ENCODE data around the gene LYZL6.
A peak's percentile ranks its signal among the peaks of the same experiment; 100 is the strongest.

The LYZL6 gene, protein sequence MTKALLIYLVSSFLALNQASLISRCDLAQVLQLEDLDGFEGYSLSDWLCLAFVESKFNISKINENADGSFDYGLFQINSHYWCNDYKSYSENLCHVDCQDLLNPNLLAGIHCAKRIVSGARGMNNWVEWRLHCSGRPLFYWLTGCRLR

GRCh38 chr17:35943537-35943936 is at the start of gene LYZL6:
LYZL6 (minus strand) TSS chr17:35943713; CDS start chr17:35939356, 4,357 bp downstream.
- intact Hi-C loops (cut with DNase I), result no loop called here
- DNase-seq, result no peak

GRCh38 chr17:35991075-35991474 is 47.6 kb upstream of the LYZL6 start:
- intact Hi-C loops (cut with DNase I), result no loop called here
- no peak for DNase-seq

DNA sequence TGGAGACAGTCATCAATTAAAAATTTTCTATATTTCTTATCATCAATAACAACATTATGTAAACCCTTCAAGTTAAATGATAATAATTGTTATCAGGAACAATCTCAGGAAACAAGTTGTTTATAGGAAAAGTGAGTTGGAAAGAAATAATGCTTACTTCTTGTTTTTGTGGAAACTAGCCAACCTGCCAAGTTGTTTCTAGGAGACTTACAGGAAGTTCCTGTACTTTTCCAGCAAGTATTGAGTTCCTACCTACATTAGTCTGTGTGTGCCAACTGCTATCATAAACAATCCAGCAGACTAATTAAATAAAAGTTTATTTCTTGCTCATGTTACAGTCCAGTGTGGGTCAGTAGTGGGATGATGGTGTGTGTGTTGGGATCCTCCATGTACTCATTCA is 44.7 kb upstream of the LYZL6 start:
- no peak for DNase-seq
- intact Hi-C loops (cut with DNase I), result no loop called here

DNA sequence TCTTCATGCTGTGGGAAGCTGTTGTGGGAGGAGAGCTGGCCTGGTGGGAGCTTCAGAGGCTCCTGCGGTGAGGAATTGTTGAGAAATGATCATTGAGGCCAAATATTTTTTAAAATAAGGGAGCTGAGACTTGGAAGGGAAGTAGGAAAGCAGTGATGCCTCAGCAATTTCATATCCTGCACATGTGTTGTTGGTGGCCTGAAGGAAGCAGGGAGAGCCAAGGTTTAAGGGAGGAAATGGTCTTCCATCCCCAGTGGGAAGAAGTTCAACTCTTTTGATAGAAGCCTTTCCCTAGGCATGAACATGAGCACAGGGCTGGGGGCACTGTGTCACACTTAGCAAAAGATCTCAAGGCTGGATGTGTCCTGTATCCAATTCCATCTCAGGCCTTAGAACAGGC is 43.1 kb upstream of the LYZL6 start, which contains the start of gene CCL14:
CCL14 (minus strand) TSS at position 87 of the 400 bp plus-strand sequence; CDS start at position 7, 80 bp downstream.
- intact Hi-C loops (cut with DNase I), result no loop called here
- no peak for DNase-seq

GRCh38 chr17:35984140-35984539 is 40.6 kb upstream of the LYZL6 start:
- DNase-seq, result no peak
- intact Hi-C loops (cut with DNase I), result no loop called here

GRCh38 chr17:35982409-35983191 is 39.1 kb upstream of the LYZL6 start:
- DNase-seq, result no peak
- intact Hi-C loops (cut with DNase I), result no loop called here

GRCh38 chr17:35981908-35982330 is 38.4 kb upstream of the LYZL6 start:
- intact Hi-C loops (cut with DNase I), result no loop called here
- DNase-seq, result no peak

DNA sequence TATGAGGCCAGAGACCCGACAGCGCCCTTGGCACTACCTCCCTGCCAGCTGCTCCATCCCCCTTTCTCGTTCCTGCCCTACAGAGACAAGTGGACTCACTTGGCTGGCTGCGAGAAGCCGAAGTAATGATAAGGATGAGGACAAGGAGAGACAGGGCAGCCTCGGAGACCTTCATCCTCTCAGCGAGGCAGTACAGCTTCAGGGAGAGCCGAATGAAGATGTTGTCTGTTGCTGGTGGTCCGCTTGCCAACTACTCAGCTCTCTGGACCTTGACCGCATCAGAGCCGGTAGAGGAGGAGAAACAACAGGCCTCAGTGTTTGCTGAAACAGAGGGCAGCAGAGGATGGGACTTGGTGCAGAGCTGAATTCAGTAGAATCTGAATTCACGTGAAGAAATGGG is 37.7 kb upstream of the LYZL6 start, which contains the start of gene CCL16:
CCL16 (minus strand) TSS at position 252 of the 400 bp plus-strand sequence; CDS start at position 175, 77 bp downstream.
- intact Hi-C loops (cut with DNase I), result no loop called here
- no peak for DNase-seq

DNA sequence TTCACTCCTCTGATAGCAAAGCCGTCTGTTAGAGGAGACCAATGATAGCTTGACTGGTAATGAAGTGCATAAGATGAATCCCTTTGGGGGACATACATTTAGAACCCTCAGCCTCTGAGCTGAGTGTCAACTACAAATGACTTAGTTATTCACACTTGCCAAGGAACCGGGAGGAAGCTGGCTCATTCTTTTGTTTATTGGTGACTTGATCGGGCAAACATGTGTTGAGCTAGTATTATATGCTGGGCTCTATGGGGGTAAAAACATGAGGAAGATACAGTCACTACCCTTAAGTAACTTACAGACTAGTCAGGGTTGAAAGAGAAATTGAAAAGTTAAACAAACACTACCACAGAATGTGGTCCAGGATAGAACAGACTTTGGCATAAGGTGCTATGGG is 34.8 kb upstream of the LYZL6 start:
- intact Hi-C loops (cut with DNase I), result loop anchor here (10.0 kb wide), 2 partner anchors 56 to 506 kb away; partner anchors contain the start of gene ZNHIT3
- DNase-seq, result no peak

GRCh38 chr17:35977509-35977908 is 34.0 kb upstream of the LYZL6 start:
- intact Hi-C loops (cut with DNase I), result loop anchor here (10.0 kb wide), 2 partner anchors 57 to 507 kb away; partner anchors contain the start of gene ZNHIT3
- DNase-seq, result no peak

- intact Hi-C loops (cut with DNase I), result loop anchor here (10.0 kb wide), 2 partner anchors 61 to 511 kb away; partner anchors contain the start of gene ZNHIT3
- no peak for DNase-seq
These were observed 30.1 kb upstream of the LYZL6 start for GRCh38 chr17:35973333-35974260.

GRCh38 chr17:35972945-35973332 is 29.4 kb upstream of the LYZL6 start:
- DNase-seq, result no peak

DNA sequence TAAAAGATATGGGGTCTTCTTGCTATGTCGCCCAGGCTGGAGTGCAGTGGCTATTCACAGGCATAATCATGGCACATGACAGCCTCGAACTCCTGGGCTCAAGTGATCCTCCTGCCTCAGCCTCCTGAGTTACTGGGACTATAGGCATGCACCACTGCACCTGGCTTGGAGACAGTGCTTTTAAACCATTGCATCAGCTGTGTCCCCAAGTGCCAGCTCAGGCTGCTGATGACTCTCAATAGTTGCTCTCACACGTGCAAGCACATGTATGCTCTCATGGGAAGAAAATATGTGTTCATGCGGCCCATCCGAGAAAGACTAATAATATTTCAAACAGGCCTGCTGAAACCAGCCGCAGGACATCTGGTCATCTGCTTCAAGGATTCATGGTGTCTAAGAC is 29.0 kb upstream of the LYZL6 start:
- intact Hi-C loops (cut with DNase I), result loop anchor here (10.0 kb wide), 2 partner anchors 62 to 512 kb away; partner anchors contain the start of gene ZNHIT3
- DNase-seq, result no peak

More at GRCh38 chr17:35972945-35973332, 29.4 kb upstream of the LYZL6 start:
- intact Hi-C loops (cut with DNase I), result loop anchor here (10.0 kb wide), 2 partner anchors 62 to 512 kb away; partner anchors contain the start of gene ZNHIT3

- intact Hi-C loops (cut with DNase I), result loop anchor here (10.0 kb wide), 2 partner anchors 63 to 513 kb away; partner anchors contain the start of gene ZNHIT3
- no peak for DNase-seq
These were observed 28.6 kb upstream of the LYZL6 start for GRCh38 chr17:35972066-35972465.

- DNase-seq, result peak; percentile 26 to 94 (median 83)
- intact Hi-C loops (cut with DNase I), result loop anchor here (10.0 kb wide), 2 partner anchors 65 to 515 kb away; partner anchors contain the start of gene ZNHIT3
These were observed 26.3 kb upstream of the LYZL6 start for GRCh38 chr17:35969558-35970380.

- no peak for DNase-seq
- intact Hi-C loops (cut with DNase I), result no loop called here
These were observed 25.1 kb upstream of the LYZL6 start for GRCh38 chr17:35968520-35969054.

DNA sequence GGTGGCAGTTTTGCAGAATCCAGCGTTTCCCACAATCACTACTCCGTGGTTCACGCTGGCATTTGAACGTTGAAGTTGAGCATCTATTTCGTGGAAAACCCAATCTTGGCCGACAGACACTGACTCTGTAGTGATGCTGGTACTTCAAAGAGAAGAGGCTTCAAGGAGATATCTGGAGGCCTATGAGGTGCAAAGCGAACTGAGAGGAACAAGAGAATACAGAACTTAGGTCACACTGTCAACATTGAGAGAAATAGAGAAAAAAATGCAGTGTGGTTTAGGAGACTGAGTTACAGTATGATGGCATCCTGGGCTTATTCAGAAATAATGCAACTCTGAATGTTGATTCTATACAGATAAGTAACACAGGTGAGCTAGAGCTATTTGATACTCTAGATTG is 21.8 kb upstream of the LYZL6 start:
- no peak for DNase-seq
- intact Hi-C loops (cut with DNase I), result no loop called here

- no peak for DNase-seq
- intact Hi-C loops (cut with DNase I), result no loop called here
These were observed 20.1 kb upstream of the LYZL6 start for GRCh38 chr17:35963663-35964062.

All from head of caudate nucleus (tissue), 42 donors.